Daoy (cell line): ENCODE data around the gene RAB36. TPM values are rescaled to one million over a fixed set of nuclear protein-coding genes. Genes with fewer than 3 reads are reported as not detected.

Experiments
- DNase-seq: peaks from one replicate; pipeline ENCODE4 v3.0.0-alpha.2; 2015; ENCODE audit warnings: low read depth
- total RNA-seq: library from RNA; depleted of rRNA; stranded (reverse); fragments of >200 nt; shearing (Covaris generic); gene quantifications from 2 replicates; pipeline ENCODE4 v1.2.3, GENCODE V29; 2014

The RAB36 gene
- total RNA-seq, 1 experiment from 2014 or later = 2.2 TPM

GRCh38 chr22:23137905-23138561 is 7.2 kb upstream of the RAB36 start:
- peak; percentile 56 for DNase-seq

- DNase-seq = no peak
These were observed 6.5 kb upstream of the RAB36 start for GRCh38 chr22:23138584-23139435.

GRCh38 chr22:23140385-23140784 is 4.9 kb upstream of the RAB36 start:
- DNase-seq = no peak

- DNase-seq = no peak
These were observed 2.7 kb upstream of the RAB36 start for GRCh38 chr22:23142546-23143105.

GRCh38 chr22:23143119-23143518 is 2.2 kb upstream of the RAB36 start:
- no peak for DNase-seq

- DNase-seq = no peak
These were observed 845 bp upstream of the RAB36 start for GRCh38 chr22:23144432-23144831.

- no peak for DNase-seq
These were observed 697 bp downstream of the RAB36 start for GRCh38 chr22:23145878-23146470.

- no peak for DNase-seq
These were observed 1.4 kb downstream of the RAB36 start for GRCh38 chr22:23146478-23147205.

- DNase-seq = no peak
These were observed 2.5 kb downstream of the RAB36 start for GRCh38 chr22:23147617-23148387.

GRCh38 chr22:23149743-23150238 is 4.5 kb downstream of the RAB36 start:
- no peak for DNase-seq

- DNase-seq = no peak
These were observed 5.5 kb downstream of the RAB36 start for GRCh38 chr22:23150762-23151161.

- DNase-seq = no peak
These were observed 6.5 kb downstream of the RAB36 start for GRCh38 chr22:23151827-23152226.

GRCh38 chr22:23152238-23153114 is 7.2 kb downstream of the RAB36 start:
- DNase-seq = no peak

- no peak for DNase-seq
These were observed 8.7 kb downstream of the RAB36 start for GRCh38 chr22:23153994-23154393.

- DNase-seq = no peak
These were observed 9.2 kb downstream of the RAB36 start for GRCh38 chr22:23154461-23154860.

GRCh38 chr22:23155143-23155542 is 9.9 kb downstream of the RAB36 start:
- DNase-seq = no peak

- DNase-seq = no peak
These were observed 10.6 kb downstream of the RAB36 start for GRCh38 chr22:23155831-23156230.

- no peak for DNase-seq
These were observed 11.0 kb downstream of the RAB36 start for GRCh38 chr22:23156286-23156685.

- no peak for DNase-seq
These were observed 12.6 kb downstream of the RAB36 start for GRCh38 chr22:23157560-23158515.
